ENCODE measurements around the gene ADGB.

ADGB gene

DNA sequence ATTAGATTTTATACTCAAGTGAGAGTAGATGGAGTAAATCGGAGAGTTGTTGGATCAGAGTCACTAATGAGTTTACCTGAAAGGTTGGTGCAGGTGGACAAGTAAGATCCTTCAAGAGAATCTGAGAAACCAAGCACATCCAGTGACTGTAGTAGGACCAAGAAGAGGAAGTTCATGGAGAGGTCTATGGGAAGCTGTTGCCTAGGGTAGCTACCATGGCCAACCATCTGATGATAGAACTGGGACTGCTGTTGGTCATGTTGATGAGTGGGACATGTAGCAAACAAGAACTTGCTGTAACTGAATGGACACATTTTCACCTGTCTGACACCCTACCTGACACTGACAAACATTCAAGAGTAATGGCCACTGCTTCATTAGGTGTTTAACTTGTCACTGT, 11.3 kb upstream of the ADGB start:
- no peaks in the 10 kb centered on the region for H3K27me3 ChIP-seq (ENCODE audit: control insufficient read depth, insufficient read depth, low read length)
- H3K9ac ChIP-seq (ENCODE audit: low read depth, low read length) = no peak overlapping the region
- H3K36me3 ChIP-seq (ENCODE audit: insufficient read depth, low read length) = no peaks in the 10 kb centered on the region
- H3K4me3 ChIP-seq (ENCODE audit: low read length) = no peak overlapping the region
- H3K9me3 ChIP-seq (replicated peaks; ENCODE audit: low read length) = no peaks in the 10 kb centered on the region
- H3K4me2 ChIP-seq (ENCODE audit: low read length) = no peak overlapping the region
- H3K4me1 ChIP-seq (ENCODE audit: control insufficient read depth, insufficient read depth, low read length) = no peaks in the 10 kb centered on the region

GRCh38 chr6:146590492-146590891, 8.3 kb upstream of the ADGB start:
- Histone ChIP-seq H3K4me2 (ENCODE audit: low read length) (no peak overlapping the region), H3K4me3 (ENCODE audit: low read length) (no peak overlapping the region), H3K9me3 (replicated peaks; ENCODE audit: low read length) (no peaks in the 10 kb centered on the region), H3K9ac (ENCODE audit: low read depth, low read length) (no peak overlapping the region), H3K27me3 (ENCODE audit: control insufficient read depth, insufficient read depth, low read length) (no peaks in the 10 kb centered on the region), H3K36me3 (ENCODE audit: insufficient read depth, low read length) (no peaks in the 10 kb centered on the region), H3K4me1 (ENCODE audit: control insufficient read depth, insufficient read depth, low read length) (no peaks in the 10 kb centered on the region)

DNA sequence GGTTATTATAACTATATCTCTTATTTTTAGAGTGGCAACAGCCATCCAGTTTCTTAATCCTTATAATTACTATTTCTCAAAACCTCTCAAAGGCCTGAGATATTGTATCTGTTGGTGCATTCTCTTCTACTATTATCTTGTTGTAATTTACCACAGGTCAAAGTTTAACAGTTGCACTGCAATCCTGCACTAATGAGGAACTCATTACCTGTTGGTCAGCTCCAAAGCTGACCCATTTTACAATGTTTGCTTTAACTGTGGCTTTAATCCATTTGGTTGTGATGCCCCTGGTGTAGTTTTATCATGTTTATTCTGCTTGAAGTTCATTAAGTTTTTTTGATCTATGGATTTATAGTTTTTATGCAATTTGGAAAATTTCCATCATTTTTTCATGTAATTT, 6.3 kb upstream of the ADGB start:
- peaks cover 6% of the 10 kb centered on the region for H3K4me1 ChIP-seq (ENCODE audit: control insufficient read depth, insufficient read depth, low read length)
- no peaks in the 10 kb centered on the region for H3K9me3 ChIP-seq (replicated peaks; ENCODE audit: low read length)
- H3K36me3 ChIP-seq (ENCODE audit: insufficient read depth, low read length) = no peaks in the 10 kb centered on the region
- no peak overlapping the region for H3K9ac ChIP-seq (ENCODE audit: low read depth, low read length)
- no peak overlapping the region for H3K4me2 ChIP-seq (ENCODE audit: low read length)
- no peak overlapping the region for H3K4me3 ChIP-seq (ENCODE audit: low read length)
- no peaks in the 10 kb centered on the region for H3K27me3 ChIP-seq (ENCODE audit: control insufficient read depth, insufficient read depth, low read length)

DNA sequence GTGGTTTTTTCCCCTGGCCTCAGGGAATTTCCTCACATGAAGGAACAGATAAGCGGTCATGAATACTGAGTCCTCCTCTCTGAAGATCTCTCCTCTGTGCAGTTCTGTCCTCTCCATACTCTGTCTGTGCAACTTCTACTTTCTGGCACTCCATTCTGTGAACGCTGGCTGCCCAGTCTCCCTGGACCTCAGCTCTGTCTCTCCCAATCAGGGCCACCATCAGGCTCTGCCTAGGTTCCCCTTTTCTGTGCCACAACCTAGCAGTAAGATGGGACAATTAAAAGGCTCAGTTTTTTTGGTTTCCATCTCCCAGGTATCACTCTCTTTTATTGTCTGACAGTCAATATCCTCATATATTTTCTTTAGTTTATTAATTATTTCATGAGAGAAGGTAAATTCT, 4.8 kb upstream of the ADGB start:
- Histone ChIP-seq H3K9me3 (replicated peaks; ENCODE audit: low read length) (no peaks in the 10 kb centered on the region), H3K36me3 (ENCODE audit: insufficient read depth, low read length) (no peaks in the 10 kb centered on the region), H3K4me2 (ENCODE audit: low read length) (no peak overlapping the region), H3K9ac (ENCODE audit: low read depth, low read length) (no peak overlapping the region), H3K27me3 (ENCODE audit: control insufficient read depth, insufficient read depth, low read length) (no peaks in the 10 kb centered on the region), H3K4me1 (ENCODE audit: control insufficient read depth, insufficient read depth, low read length) (peaks cover 7% of the 10 kb centered on the region), H3K4me3 (ENCODE audit: low read length) (no peak overlapping the region)

DNA sequence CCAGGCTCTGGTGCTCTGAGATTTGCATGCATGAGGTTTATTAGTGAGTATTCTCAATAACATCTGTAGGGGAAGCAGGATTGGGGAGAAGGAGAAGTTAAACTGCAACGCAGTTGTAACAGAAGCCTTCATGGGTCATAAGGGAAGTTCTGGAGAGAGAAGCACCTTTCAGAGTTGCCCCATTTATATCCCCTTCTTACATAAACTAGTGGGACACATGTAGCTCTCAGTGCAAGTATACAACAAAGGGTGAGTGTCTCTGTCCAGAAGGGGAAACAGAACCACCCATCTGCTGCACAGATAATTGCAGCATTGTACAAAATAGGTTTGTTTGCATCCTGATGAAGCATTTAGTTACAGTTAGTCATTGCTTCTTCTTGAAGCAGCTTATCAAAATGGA, 4.3 kb upstream of the ADGB start:
- Histone ChIP-seq H3K4me3 (ENCODE audit: low read length) (no peak overlapping the region), H3K36me3 (ENCODE audit: insufficient read depth, low read length) (no peaks in the 10 kb centered on the region), H3K4me1 (ENCODE audit: control insufficient read depth, insufficient read depth, low read length) (peaks cover 10% of the 10 kb centered on the region), H3K4me2 (ENCODE audit: low read length) (no peak overlapping the region), H3K27me3 (ENCODE audit: control insufficient read depth, insufficient read depth, low read length) (no peaks in the 10 kb centered on the region), H3K9ac (ENCODE audit: low read depth, low read length) (no peak overlapping the region), H3K9me3 (replicated peaks; ENCODE audit: low read length) (no peaks in the 10 kb centered on the region)

- Histone ChIP-seq H3K9me3 (replicated peaks; ENCODE audit: low read length) (no peaks in the 10 kb centered on the region), H3K4me1 (ENCODE audit: control insufficient read depth, insufficient read depth, low read length) (peaks cover 10% of the 10 kb centered on the region), H3K4me3 (ENCODE audit: low read length) (no peak overlapping the region), H3K4me2 (ENCODE audit: low read length) (no peak overlapping the region), H3K27me3 (ENCODE audit: control insufficient read depth, insufficient read depth, low read length) (no peaks in the 10 kb centered on the region), H3K36me3 (ENCODE audit: insufficient read depth, low read length) (no peaks in the 10 kb centered on the region), H3K9ac (ENCODE audit: low read depth, low read length) (no peak overlapping the region)
These were observed 2.6 kb upstream of the ADGB start for GRCh38 chr6:146595972-146596731.

GRCh38 chr6:146601352-146601751, 2.6 kb downstream of the ADGB start:
- no peaks in the 10 kb centered on the region for H3K36me3 ChIP-seq (ENCODE audit: insufficient read depth, low read length)
- H3K27me3 ChIP-seq (ENCODE audit: control insufficient read depth, insufficient read depth, low read length) = no peaks in the 10 kb centered on the region
- H3K4me2 ChIP-seq (ENCODE audit: low read length) = no peak overlapping the region
- no peaks in the 10 kb centered on the region for H3K9me3 ChIP-seq (replicated peaks; ENCODE audit: low read length)
- H3K9ac ChIP-seq (ENCODE audit: low read depth, low read length) = no peak overlapping the region
- H3K4me3 ChIP-seq (ENCODE audit: low read length) = no peak overlapping the region
- peaks cover 8% of the 10 kb centered on the region for H3K4me1 ChIP-seq (ENCODE audit: control insufficient read depth, insufficient read depth, low read length)

- H3K4me2 ChIP-seq (ENCODE audit: low read length) = no peak overlapping the region
- H3K36me3 ChIP-seq (ENCODE audit: insufficient read depth, low read length) = no peaks in the 10 kb centered on the region
- H3K27me3 ChIP-seq (ENCODE audit: control insufficient read depth, insufficient read depth, low read length) = no peaks in the 10 kb centered on the region
- H3K4me1 ChIP-seq (ENCODE audit: control insufficient read depth, insufficient read depth, low read length) = peaks cover 5% of the 10 kb centered on the region
- no peak overlapping the region for H3K9ac ChIP-seq (ENCODE audit: low read depth, low read length)
- H3K4me3 ChIP-seq (ENCODE audit: low read length) = no peak overlapping the region
- H3K9me3 ChIP-seq (replicated peaks; ENCODE audit: low read length) = no peaks in the 10 kb centered on the region
These were observed 3.8 kb downstream of the ADGB start for GRCh38 chr6:146602526-146602925.

DNA sequence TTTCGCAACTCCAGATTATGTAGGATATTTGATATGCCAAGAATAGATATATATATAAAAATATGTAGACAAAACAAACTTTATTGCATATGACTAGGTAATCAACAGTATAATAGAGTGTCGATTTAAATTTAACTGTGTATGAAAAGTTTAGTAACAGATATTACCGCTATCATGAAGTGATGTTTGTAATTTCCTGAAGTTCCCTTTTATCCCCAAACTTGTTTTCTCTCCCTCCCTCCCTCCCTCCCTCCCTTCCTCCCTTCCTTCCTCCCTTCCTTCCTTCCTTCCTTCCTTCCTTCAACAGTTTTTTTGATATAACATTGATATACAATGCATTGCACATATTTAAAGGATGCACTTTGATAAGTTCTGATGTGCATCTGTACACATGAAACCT, 15.2 kb downstream of the ADGB start:
- H3K4me3 ChIP-seq (ENCODE audit: low read length) = no peak overlapping the region
- no peaks in the 10 kb centered on the region for H3K36me3 ChIP-seq (ENCODE audit: insufficient read depth, low read length)
- no peaks in the 10 kb centered on the region for H3K4me1 ChIP-seq (ENCODE audit: control insufficient read depth, insufficient read depth, low read length)
- H3K9me3 ChIP-seq (replicated peaks; ENCODE audit: low read length) = no peaks in the 10 kb centered on the region
- no peak overlapping the region for H3K4me2 ChIP-seq (ENCODE audit: low read length)
- H3K27me3 ChIP-seq (ENCODE audit: control insufficient read depth, insufficient read depth, low read length) = no peaks in the 10 kb centered on the region
- no peak overlapping the region for H3K9ac ChIP-seq (ENCODE audit: low read depth, low read length)

DNA sequence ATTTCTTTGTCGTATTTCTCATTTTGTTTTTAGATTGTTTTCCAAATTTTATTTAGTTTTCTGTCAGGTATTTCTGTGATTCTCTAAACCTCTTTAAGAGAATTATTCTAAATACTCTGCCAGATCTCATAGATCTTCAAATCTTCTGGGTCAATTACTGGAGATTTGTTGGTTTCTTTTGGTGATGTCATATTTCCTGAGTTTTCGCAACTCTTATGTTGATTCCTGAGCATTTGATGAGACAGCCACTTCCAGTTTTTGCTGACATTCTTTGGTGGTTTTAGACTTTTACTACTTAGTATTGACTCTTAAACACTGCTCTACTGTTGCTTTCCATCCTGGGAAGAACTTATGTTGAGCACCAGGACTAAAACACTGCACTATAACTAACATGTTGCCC, 21.9 kb downstream of the ADGB start:
- Histone ChIP-seq H3K4me1 (ENCODE audit: control insufficient read depth, insufficient read depth, low read length) (no peaks in the 10 kb centered on the region), H3K4me3 (ENCODE audit: low read length) (no peak overlapping the region), H3K9me3 (replicated peaks; ENCODE audit: low read length) (no peaks in the 10 kb centered on the region)

GRCh38 chr6:146628350-146628749, 29.6 kb downstream of the ADGB start:
- no peaks in the 10 kb centered on the region for H3K36me3 ChIP-seq (ENCODE audit: insufficient read depth, low read length)
- no peaks in the 10 kb centered on the region for H3K4me1 ChIP-seq (ENCODE audit: control insufficient read depth, insufficient read depth, low read length)
- no peaks in the 10 kb centered on the region for H3K9me3 ChIP-seq (replicated peaks; ENCODE audit: low read length)
- no peak overlapping the region for H3K4me3 ChIP-seq (ENCODE audit: low read length)
- H3K27me3 ChIP-seq (ENCODE audit: control insufficient read depth, insufficient read depth, low read length) = no peaks in the 10 kb centered on the region
- H3K9ac ChIP-seq (ENCODE audit: low read depth, low read length) = no peak overlapping the region
- H3K4me2 ChIP-seq (ENCODE audit: low read length) = no peak overlapping the region

More for the DNA sequence above, 21.9 kb downstream of the ADGB start:
- H3K36me3 ChIP-seq (ENCODE audit: insufficient read depth, low read length) = no peaks in the 10 kb centered on the region
- H3K9ac ChIP-seq (ENCODE audit: low read depth, low read length) = no peak overlapping the region
- no peak overlapping the region for H3K4me2 ChIP-seq (ENCODE audit: low read length)
- H3K27me3 ChIP-seq (ENCODE audit: control insufficient read depth, insufficient read depth, low read length) = no peaks in the 10 kb centered on the region

- no peak overlapping the region for H3K4me3 ChIP-seq (ENCODE audit: low read length)
- H3K9ac ChIP-seq (ENCODE audit: low read depth, low read length) = no peak overlapping the region
- H3K27me3 ChIP-seq (ENCODE audit: control insufficient read depth, insufficient read depth, low read length) = no peaks in the 10 kb centered on the region
- no peaks in the 10 kb centered on the region for H3K36me3 ChIP-seq (ENCODE audit: insufficient read depth, low read length)
- H3K4me1 ChIP-seq (ENCODE audit: control insufficient read depth, insufficient read depth, low read length) = no peaks in the 10 kb centered on the region
- H3K9me3 ChIP-seq (replicated peaks; ENCODE audit: low read length) = no peaks in the 10 kb centered on the region
- H3K4me2 ChIP-seq (ENCODE audit: low read length) = no peak overlapping the region
These were observed 35.2 kb downstream of the ADGB start for GRCh38 chr6:146634022-146634421.

All from skeletal muscle satellite cell (primary cell).